Gastroesophageal sphincter (tissue), 2 donors: ENCODE data around the gene AGBL4.

Source experiments
- EP300 ChIP-seq: sonication (generic); formaldehyde crosslinking; IDR thresholded peaks from one replicate; pipeline ENCODE4 v1.6.1; 2017; ENCODE audit warnings: antibody characterized with exemption, mild to moderate bottlenecking
- POLR2A ChIP-seq, 2 donors: fragments of 450-650 bp; IDR thresholded peaks; one replicate each; pipeline ENCODE4 v1.6.1; 2017; ENCODE audit warnings: antibody characterized with exemption in 2 of 2, mild to moderate bottlenecking in 2 of 2, moderate library complexity in 1 of 2

DNA sequence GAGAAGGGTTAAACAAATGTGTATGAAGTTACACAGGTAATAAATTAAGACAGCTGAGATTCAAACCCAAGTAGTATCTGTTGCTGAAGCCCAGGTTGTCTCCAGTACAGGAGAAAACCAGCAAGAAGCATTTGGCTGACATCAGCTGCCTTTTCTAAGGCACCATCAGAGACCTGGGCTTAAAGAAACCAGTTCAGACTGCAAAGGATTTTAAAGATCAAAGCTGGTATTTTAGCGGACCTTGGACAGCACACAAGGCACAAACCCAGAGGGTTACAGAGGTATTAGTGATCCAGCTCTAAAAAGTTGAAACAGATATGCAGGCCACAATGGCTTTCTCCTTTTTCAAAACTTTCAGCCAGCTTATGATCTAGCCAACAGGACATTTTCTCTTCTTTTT, 1270.5 kb downstream of the AGBL4 start:
- TF ChIP-seq EP300: no peak
- TF ChIP-seq POLR2A (IDR thresholded peaks at IDR 0.05): no peak
